ENCODE measurements around the gene PIF1. TPM values are rescaled to one million over a fixed set of nuclear protein-coding genes. Genes with fewer than 3 reads are reported as not detected.

PIF1 gene
- total RNA-seq, 4 donors from 2014 or later: 0.63 to 1.4 (median 1.0) TPM; not detected in 1

GRCh38 chr15:64781299-64781698 lies 44.1 kb downstream of the PIF1 start:
- TF ChIP-seq CTCF (IDR thresholded peaks at IDR 0.05): no peak
- DNase-seq (ENCODE audit: low spot score) (no peak), ATAC-seq (ENCODE audit: low FRiP score) (no peak)

- ATAC-seq (ENCODE audit: low FRiP score) (no peak), DNase-seq (ENCODE audit: low spot score) (no peak)
- TF ChIP-seq CTCF (IDR thresholded peaks at IDR 0.05): no peak
These were observed 44.8 kb downstream of the PIF1 start for GRCh38 chr15:64780600-64781156.

- no peak for TF ChIP-seq CTCF (IDR thresholded peaks at IDR 0.05)
- ATAC-seq (ENCODE audit: low FRiP score) (no peak), DNase-seq (ENCODE audit: low spot score) (no peak)
These were observed 45.8 kb downstream of the PIF1 start for GRCh38 chr15:64779630-64780029.

GRCh38 chr15:64779024-64779423 lies 46.4 kb downstream of the PIF1 start:
- ATAC-seq (ENCODE audit: low FRiP score) (no peak), DNase-seq (ENCODE audit: low spot score) (no peak)
- no peak for TF ChIP-seq CTCF (IDR thresholded peaks at IDR 0.05)

GRCh38 chr15:64776402-64776786 lies 49.1 kb downstream of the PIF1 start:
- no peak for DNase-seq (ENCODE audit: low spot score)

GRCh38 chr15:64775551-64776401 lies 49.7 kb downstream of the PIF1 start, which contains the start of gene RBPMS2:
Gene RBPMS2 (minus strand): TSS chr15:64775589. CDS start chr15:64775319, 270 bp downstream.
- TF ChIP-seq CTCF (IDR thresholded peaks at IDR 0.05): no peak
- peak; percentile 67 for ATAC-seq (ENCODE audit: low FRiP score)
- DNase-seq (ENCODE audit: low spot score): no peak

More at GRCh38 chr15:64776402-64776786, 49.1 kb downstream of the PIF1 start:
- TF ChIP-seq CTCF (IDR thresholded peaks at IDR 0.05): no peak
- ATAC-seq (ENCODE audit: low FRiP score): no peak

Data from omental fat pad (tissue), 4 donors.